ENCODE measurements around the gene ZCWPW1. TPM values are rescaled to one million over a fixed set of nuclear protein-coding genes. Genes with fewer than 3 reads are reported as not detected.
"Not testable (repeated sequence)": the region's sequence is repeated elsewhere in the genome, so short reads cannot be mapped to it uniquely, and the experiment has no call there.

The ZCWPW1 gene
- polyA plus RNA-seq, 12 donors, result 4.5 to 17.3 (median 6.5) TPM; not detected in 1

- DNase-seq, result no peak
Observed at GRCh38 chr7:100374601-100375000, 53.9 kb downstream of the ZCWPW1 start.

GRCh38 chr7:100373870-100374598 is 54.5 kb downstream of the ZCWPW1 start:
- not testable (repeated sequence) for DNase-seq

GRCh38 chr7:100373261-100373831 is 55.2 kb downstream of the ZCWPW1 start, which contains the start of gene PILRA:
PILRA (plus strand) TSS chr7:100373487; CDS start chr7:100373657, 170 bp downstream.
- no peak for DNase-seq

- DNase-seq, result no peak
Observed at GRCh38 chr7:100372694-100373093, 55.8 kb downstream of the ZCWPW1 start.

- no peak for DNase-seq
Observed at GRCh38 chr7:100372256-100372655, 56.2 kb downstream of the ZCWPW1 start.

GRCh38 chr7:100371561-100372171 is 56.8 kb downstream of the ZCWPW1 start:
- DNase-seq, result no peak

GRCh38 chr7:100370746-100371145 is 57.8 kb downstream of the ZCWPW1 start:
- no peak for DNase-seq

- no peak for DNase-seq
Observed at GRCh38 chr7:100370303-100370702, 58.2 kb downstream of the ZCWPW1 start.

- peak; percentile 26 for DNase-seq
Observed at GRCh38 chr7:100369105-100369504, 59.4 kb downstream of the ZCWPW1 start.

- DNase-seq, result no peak
Observed at GRCh38 chr7:100367676-100368613, 60.6 kb downstream of the ZCWPW1 start.

GRCh38 chr7:100367251-100367620 is 61.3 kb downstream of the ZCWPW1 start:
- DNase-seq, result no peak

GRCh38 chr7:100366411-100367250 is 61.9 kb downstream of the ZCWPW1 start:
- no peak for DNase-seq

GRCh38 chr7:100365998-100366367 is 62.5 kb downstream of the ZCWPW1 start:
- DNase-seq, result not testable (repeated sequence)

- DNase-seq, result no peak
Observed at GRCh38 chr7:100364480-100364879, 64.0 kb downstream of the ZCWPW1 start.

GRCh38 chr7:100363797-100364196 is 64.7 kb downstream of the ZCWPW1 start:
- not testable (repeated sequence) for DNase-seq

- DNase-seq, result no peak
Observed at GRCh38 chr7:100363098-100363497, 65.4 kb downstream of the ZCWPW1 start.

- DNase-seq, result no peak
Observed at GRCh38 chr7:100360135-100360854, 68.2 kb downstream of the ZCWPW1 start.

- no peak for DNase-seq
Observed at GRCh38 chr7:100358857-100359212, 69.7 kb downstream of the ZCWPW1 start.

GRCh38 chr7:100358027-100358856 is 70.3 kb downstream of the ZCWPW1 start, which contains the start of gene PILRB:
PILRB (plus strand) TSS chr7:100358117; CDS start chr7:100358303, 186 bp downstream.
- no peak for DNase-seq
